HG03457 (cell line): ENCODE data around the gene FARP1.

ENCODE experiments used
- ATAC-seq: cut with Tn5 transposase; IDR thresholded peaks from one replicate; pipeline ENCODE4 v1.9.1; 2021; ENCODE audit warnings: moderate number of reproducible peaks; ENCODE audit not compliant: unreplicated experiment

Gene FARP1

GRCh38 chr13:98438246-98439125, 295.6 kb downstream of the FARP1 start:
- no peak for ATAC-seq

DNA sequence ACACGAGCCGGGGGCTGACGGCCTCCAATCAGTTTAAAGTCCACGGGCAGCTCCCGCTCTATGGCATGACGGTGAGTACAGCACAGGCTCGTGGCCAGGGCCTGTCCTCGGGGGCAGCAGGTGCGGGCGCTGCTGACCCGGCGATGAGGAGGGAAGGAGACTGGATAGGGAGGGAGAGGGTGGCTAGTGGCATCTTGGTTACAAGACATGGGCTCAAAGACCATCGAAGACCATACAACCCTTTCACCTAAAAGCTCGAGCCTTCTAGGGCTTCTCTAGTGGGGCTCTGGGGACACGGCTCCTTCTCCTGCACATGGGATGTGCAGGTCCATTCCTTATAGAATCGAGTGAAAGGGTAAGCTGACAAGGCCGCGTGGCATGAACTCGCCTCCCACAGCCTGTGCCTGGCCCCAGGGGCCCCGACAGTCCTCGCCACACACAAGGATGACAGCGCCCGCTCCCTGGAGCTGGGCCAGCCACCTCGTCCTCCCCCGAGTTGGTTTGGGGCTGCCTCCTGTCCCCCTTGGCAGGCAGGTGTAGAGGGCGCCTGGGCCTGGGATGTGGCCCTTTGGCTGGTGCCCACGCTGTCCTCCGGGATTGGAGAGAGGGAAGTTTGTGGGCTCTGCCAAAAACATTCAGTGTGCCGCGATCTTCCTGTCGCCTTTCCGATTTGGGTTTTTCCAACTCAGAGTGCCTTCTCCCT, 296.4 kb downstream of the FARP1 start:
- no peak for ATAC-seq

GRCh38 chr13:98439896-98440295, 297.0 kb downstream of the FARP1 start:
- no peak for ATAC-seq

GRCh38 chr13:98440390-98441055, 297.6 kb downstream of the FARP1 start:
- ATAC-seq, result no peak

DNA sequence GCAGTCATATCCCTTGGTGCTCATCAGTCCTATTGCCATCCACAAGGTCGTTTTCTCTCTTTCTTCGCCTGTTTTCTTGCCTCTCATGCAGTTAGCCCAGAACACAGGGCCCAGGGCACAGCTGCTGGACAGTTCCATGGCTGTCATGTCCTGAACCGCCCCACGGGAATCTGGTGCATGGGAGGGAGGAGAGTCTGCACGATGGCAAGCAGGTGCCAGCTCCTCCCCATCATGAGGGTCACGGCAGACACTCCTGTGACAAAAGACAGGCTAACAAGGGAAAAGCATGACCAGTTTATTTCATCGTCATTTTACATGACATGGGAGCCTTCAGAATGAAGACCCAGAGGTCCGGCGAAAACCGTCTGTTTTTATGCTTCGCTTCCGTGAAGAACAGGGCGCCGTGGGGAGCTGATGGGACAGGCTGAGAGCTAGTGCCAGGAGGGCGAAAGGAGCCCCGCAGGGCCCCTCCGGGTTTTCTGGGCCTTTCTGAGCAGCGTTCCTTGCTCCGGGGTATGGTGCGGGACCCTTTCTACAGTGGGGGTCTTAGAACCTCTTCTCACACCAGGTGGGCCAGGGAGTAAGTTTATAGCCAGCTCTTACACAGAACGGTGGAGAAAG, 298.3 kb downstream of the FARP1 start:
- no peak for ATAC-seq

- ATAC-seq, result no peak
Observed at GRCh38 chr13:98442391-98443230, 299.7 kb downstream of the FARP1 start.

GRCh38 chr13:98443329-98443728, 300.4 kb downstream of the FARP1 start:
- ATAC-seq, result no peak

- no peak for ATAC-seq
Observed at GRCh38 chr13:98443800-98444325, 301.0 kb downstream of the FARP1 start.

GRCh38 chr13:98444381-98444780, 301.5 kb downstream of the FARP1 start:
- ATAC-seq, result no peak

- peak; percentile 88 for ATAC-seq
Observed at GRCh38 chr13:98445340-98446233, 302.7 kb downstream of the FARP1 start.

DNA sequence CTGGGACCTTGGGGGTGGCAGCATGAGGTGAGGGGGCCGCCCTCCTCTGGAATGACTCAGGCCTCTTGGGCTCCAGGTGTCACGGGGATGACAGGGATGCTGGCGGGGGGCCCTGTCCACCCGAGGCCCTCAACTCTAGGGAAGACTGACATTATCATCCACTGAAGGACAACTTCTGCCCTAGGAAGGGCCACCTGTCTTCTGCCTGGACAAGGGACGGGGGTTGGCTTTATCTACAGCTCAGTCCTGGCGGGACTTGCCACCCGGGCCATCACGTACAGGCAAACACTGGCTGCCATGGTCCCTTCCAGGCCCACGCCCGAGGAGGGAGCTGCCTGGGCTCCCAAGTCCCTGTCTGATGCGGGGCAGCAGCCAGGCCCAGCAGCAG, 303.3 kb downstream of the FARP1 start:
- no peak for ATAC-seq

- no peak for ATAC-seq
Observed at GRCh38 chr13:98447130-98447529, 304.2 kb downstream of the FARP1 start.

GRCh38 chr13:98447881-98448641, 305.2 kb downstream of the FARP1 start:
- ATAC-seq, result no peak

DNA sequence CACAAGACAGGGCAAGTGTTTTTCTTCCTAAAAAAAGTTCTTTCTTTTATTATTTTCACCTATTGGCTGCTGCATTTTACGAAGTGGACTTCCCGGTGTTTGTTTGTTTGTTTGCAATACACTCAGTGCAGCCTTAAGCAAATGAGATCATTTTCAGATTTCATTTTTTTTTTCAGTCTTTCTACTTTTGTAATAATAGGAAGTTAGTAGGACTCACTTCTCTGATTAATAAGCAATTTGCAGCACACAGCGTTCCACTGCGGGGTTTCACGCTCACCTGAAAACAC, 305.7 kb downstream of the FARP1 start:
- ATAC-seq, result no peak

GRCh38 chr13:98449273-98449672, 306.4 kb downstream of the FARP1 start:
- ATAC-seq, result no peak

DNA sequence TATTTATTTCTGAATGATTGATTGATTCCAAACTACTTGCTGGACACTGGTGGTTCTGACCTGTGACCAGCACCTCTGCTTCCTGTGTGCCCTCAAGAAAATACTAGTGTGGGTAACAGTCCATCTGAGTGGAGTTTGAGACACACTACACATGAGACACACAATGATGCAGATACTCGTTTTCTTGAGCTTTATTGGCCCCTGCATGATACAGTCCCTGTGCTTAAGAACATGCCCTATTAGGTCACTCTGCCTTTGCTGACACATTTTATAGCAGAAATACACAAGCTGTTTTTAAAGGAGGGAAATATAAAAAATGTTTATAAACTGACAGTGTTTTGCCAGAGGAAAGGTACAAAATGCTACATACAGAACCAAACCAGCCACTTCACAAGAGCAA, 307.1 kb downstream of the FARP1 start:
- no peak for ATAC-seq

DNA sequence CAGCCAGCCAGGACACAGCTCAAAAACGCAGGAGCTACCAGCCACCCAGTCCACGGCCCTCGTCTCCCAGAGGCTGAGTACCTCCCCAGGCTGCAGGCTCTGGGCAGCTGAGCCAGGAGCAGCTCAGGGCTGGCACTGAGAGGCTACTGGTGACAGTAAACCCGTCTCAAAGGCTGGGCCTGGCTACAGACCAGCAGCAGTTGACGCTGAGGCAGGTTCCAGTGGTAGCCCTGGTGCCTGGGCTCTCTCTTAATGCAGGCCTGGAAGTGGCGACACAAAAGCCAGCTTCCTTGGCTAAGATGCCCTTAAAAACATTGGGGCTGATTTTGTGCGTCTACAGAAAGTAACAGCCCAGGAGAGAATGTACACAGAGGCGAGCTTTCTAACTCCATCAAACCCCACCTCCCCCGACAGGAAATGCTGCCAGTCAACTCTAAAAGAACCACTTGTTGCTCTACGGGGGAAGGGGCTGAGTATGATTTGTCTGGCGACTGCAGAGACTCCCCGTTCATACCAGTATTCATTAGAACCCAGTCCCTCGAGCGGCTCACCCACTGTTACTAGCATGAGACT, 307.7 kb downstream of the FARP1 start:
- no peak for ATAC-seq
